A549 (cell line): ENCODE measurements around the gene NAP1L3. TPM values are rescaled to one million over a fixed set of nuclear protein-coding genes. Genes with fewer than 3 reads are reported as not detected.

Experiments
- ATAC-seq, 2 experiments: fragments of 200-7000 bp in 1 of 2; fragments of >200 bp in 1 of 2; cut with Nextera tagmentation in 1 of 2; cut with Tn5 transposase in 1 of 2; 3 replicates each; pipeline versions ENCODE4 v1.8.0 to v1.9.1; 2018 to 2020; ENCODE audit warnings: mild to moderate bottlenecking in 1 of 2, moderate library complexity in 1 of 2
- CTCF ChIA-PET: fragments of 300-600 bp; sonication (Branson Sonifier 250); formaldehyde crosslinking; extraction: SDS; loops from one replicate; lab custom pipeline; 2021; ENCODE audit warnings: antibody characterized with exemption, inconsistent platforms; lab: Yijun Ruan, JAX
- POLR2A ChIA-PET: fragments of 350-600 bp; formaldehyde crosslinking; extraction: SDS; loops from one replicate; lab custom pipeline; 2021; ENCODE audit warnings: antibody characterized with exemption, inconsistent platforms; lab: Yijun Ruan, JAX
- DNase-seq, 2 experiments: peaks; one replicate each; pipeline versions ENCODE4 v3.0.0 to v3.0.0-alpha.2; 2011 to 2016; ENCODE audit warnings: low read depth in 1 of 2, low spot score in 1 of 2
- FAIRE-seq: peaks from 2 replicates; lab custom pipeline; 2011; peaks lifted over from hg19 to GRCh38; lab: Jason Lieb, UNC
- H3K27ac ChIP-seq, 2 experiments: fragments of >200 bp; sonication (Bioruptor Twin); formaldehyde crosslinking; 3 replicates each; pipeline ENCODE4 v1.5.1; 2016 to 2017
- H3K4me1 ChIP-seq: fragments of >200 bp; sonication (Bioruptor Twin); formaldehyde crosslinking; 3 replicates; pipeline ENCODE4 v1.6.1; 2016
- H3K4me2 ChIP-seq: fragments of >200 bp; sonication (Bioruptor Twin); formaldehyde crosslinking; 3 replicates; pipeline ENCODE4 v1.6.1; 2016
- H3K4me3 ChIP-seq: fragments of >200 bp; sonication (Bioruptor Twin); formaldehyde crosslinking; 3 replicates; pipeline ENCODE4 v1.5.1; 2016
- H3K9me3 ChIP-seq: fragments of >200 bp; sonication (Bioruptor Twin); formaldehyde crosslinking; 3 replicates; pipeline ENCODE4 v1.6.1; 2016
- EHMT2 ChIP-seq: fragments of 200-600 bp; sonication (generic); IDR thresholded peaks from 2 replicates; pipeline ENCODE4 v1.6.1; 2016; ENCODE audit warnings: antibody characterized with exemption, low read depth, mild to moderate bottlenecking, moderate library complexity
- FOSL2 ChIP-seq, 2 experiments: fragments of 450-650 bp in 1 of 2; fragments of >200 bp in 1 of 2; sonication (Bioruptor Twin) in 1 of 2; formaldehyde crosslinking; IDR thresholded peaks; 2 replicates each; pipeline versions ENCODE4 v1.5.0 to v1.6.1; 2016 to 2020; ENCODE audit warnings: mild to moderate bottlenecking in 1 of 2, moderate library complexity in 1 of 2
- GATA3 ChIP-seq: IDR thresholded peaks from 2 replicates; pipeline ENCODE4 v1.6.1; 2012; ENCODE audit warnings: borderline replicate concordance
- HEYL ChIP-seq: fragments of 250-450 bp; sonication (Bioruptor Pico); IDR thresholded peaks from 2 replicates; pipeline ENCODE4 v1.8.0; 2021; ENCODE audit warnings: mild to moderate bottlenecking, moderate library complexity
- HOXB13 ChIP-seq: fragments of 250-450 bp; sonication (Bioruptor Pico); IDR thresholded peaks from 2 replicates; pipeline ENCODE4 v1.5.0; 2020; ENCODE audit warnings: low read depth, mild to moderate bottlenecking, moderate library complexity
- KDM1A ChIP-seq: fragments of 200-600 bp; sonication (generic); IDR thresholded peaks from 2 replicates; pipeline ENCODE4 v1.6.1; 2016; ENCODE audit warnings: low read depth, mild to moderate bottlenecking
- KDM5A ChIP-seq: fragments of 200-600 bp; sonication (generic); IDR thresholded peaks from 2 replicates; pipeline ENCODE4 v1.6.1; 2016; ENCODE audit warnings: antibody characterized with exemption, mild to moderate bottlenecking
- MAZ ChIP-seq: fragments of 150-350 bp; IDR thresholded peaks from 2 replicates; pipeline ENCODE4 v1.6.1; 2014; ENCODE audit warnings: antibody characterized with exemption, low read depth, low read length, borderline replicate concordance
- NFE2L2 ChIP-seq: fragments of 150-350 bp; conservative IDR thresholded peaks from 2 replicates; pipeline ENCODE4 v1.6.1; 2014; ENCODE audit warnings: low read length
- NPAS2 ChIP-seq: fragments of 250-450 bp; sonication (Bioruptor Pico); IDR thresholded peaks from 2 replicates; pipeline ENCODE4 v1.8.0; 2022; ENCODE audit warnings: mild to moderate bottlenecking, moderate library complexity, borderline replicate concordance
- POLR2A ChIP-seq: IDR thresholded peaks from 2 replicates; pipeline ENCODE4 v1.6.1; 2012; ENCODE audit warnings: mild to moderate bottlenecking, low read length
- RARB ChIP-seq: fragments of 250-450 bp; sonication (Bioruptor Pico); IDR thresholded peaks from 2 replicates; pipeline ENCODE4 v1.8.0; 2021; ENCODE audit warnings: mild to moderate bottlenecking, moderate library complexity
- RCOR1 ChIP-seq: fragments of 150-350 bp; IDR thresholded peaks from 2 replicates; pipeline ENCODE4 v1.6.1; 2014; ENCODE audit warnings: antibody characterized with exemption, low read length, low read depth
- TP53 ChIP-seq: fragments of 250-450 bp; sonication (Bioruptor Pico); IDR thresholded peaks from 2 replicates; pipeline ENCODE4 v1.5.0; 2021; ENCODE audit warnings: mild to moderate bottlenecking, moderate library complexity
- ZFP36 ChIP-seq: fragments of 450-650 bp; IDR thresholded peaks from 2 replicates; pipeline ENCODE4 v1.6.1; 2014; ENCODE audit warnings: borderline replicate concordance; ENCODE audit not compliant: partially characterized antibody
- ZSCAN20 ChIP-seq: fragments of 250-450 bp; sonication (Bioruptor Pico); IDR thresholded peaks from 2 replicates; pipeline ENCODE4 v1.8.0; 2022; ENCODE audit warnings: mild to moderate bottlenecking, moderate library complexity
- WGBS: methylation state at CpG from one replicate; pipeline ENCODE4 v1.1.6; 2017; ENCODE audit errors: missing lambda C conversion rate; 5-methylcytosine and 5-hydroxymethylcytosine counted together
- polyA plus RNA-seq, 4 experiments: library from polyadenylated mRNA; depleted of rRNA in 3 of 4; stranded (reverse); fragments of >200 nt; fragmentation: RNase III in 1 of 4; extraction: RNeasy Plus Mini Kit Qiagen cat#74134 plus additional on column Dnase treatment in 1 of 4; gene quantifications; 2 replicates in 3 of 4; 3 replicates in 1 of 4; pipeline ENCODE4 v1.2.3, GENCODE V29; 2011 to 2017
- TF ChIP-seq, protein P1 (sequence below): fragments of >200 bp; sonication (Bioruptor Twin); formaldehyde crosslinking; IDR thresholded peaks from 3 replicates; pipeline ENCODE4 v1.6.1; 2016
- TF ChIP-seq, protein P2 (sequence below): fragments of >200 bp; sonication (Bioruptor Twin); formaldehyde crosslinking; IDR thresholded peaks from 2 replicates; pipeline ENCODE4 v1.6.1; 2016
- TF ChIP-seq, protein P3 (sequence below): fragments of 200-600 bp; sonication (generic); IDR thresholded peaks from 2 replicates; pipeline ENCODE4 v1.6.1; 2016; ENCODE audit warnings: antibody characterized with exemption, mild to moderate bottlenecking, moderate library complexity

NAP1L3 gene
- polyA plus RNA-seq, 2 of the 4 experiments (the other 2 are of a cell fraction) = 0.15 to 0.23 TPM

DNA sequence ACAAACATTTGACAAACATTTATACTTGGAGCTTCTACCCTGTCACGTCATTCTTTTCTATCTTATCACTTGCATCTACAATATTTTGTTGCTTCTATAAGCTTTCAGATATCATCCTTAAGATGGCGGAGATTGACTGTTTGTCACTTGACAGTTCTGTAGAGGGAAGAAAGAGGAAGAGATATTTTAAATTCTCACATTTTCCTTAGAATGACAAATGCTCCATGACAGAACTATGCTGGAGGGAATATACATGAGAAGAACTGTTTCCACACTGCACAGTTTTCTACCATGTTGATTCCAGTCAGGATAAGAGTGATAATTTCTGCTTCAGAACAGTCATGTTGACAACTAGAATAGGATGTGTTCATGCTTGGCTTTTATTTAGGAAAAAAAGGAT, 30.3 kb upstream of the NAP1L3 start:
- Histone ChIP-seq H3K9me3 (no peaks in the 10 kb centered on the region), H3K27ac (no peak overlapping the region), H3K4me1 (no peaks in the 10 kb centered on the region), H3K4me3 (no peak overlapping the region), H3K4me2 (no peak overlapping the region)
- ATAC-seq = no peak
- POLR2A ChIA-PET = no interaction called here
- CTCF ChIA-PET = no interaction called here
- TF ChIP-seq KDM5A (no peak), ZFP36 (no peak), HEYL (CRISPR knock-in tag) (no peak), KDM1A (no peak), FOSL2 (IDR thresholded peaks at IDR 0.05) (no peak), FOSL2 (CRISPR knock-in tag; IDR thresholded peaks at IDR 0.05) (no peak), GATA3 (no peak), MAZ (no peak), HOXB13 (CRISPR knock-in tag) (no peak)
- TF ChIP-seq, protein P1, sequence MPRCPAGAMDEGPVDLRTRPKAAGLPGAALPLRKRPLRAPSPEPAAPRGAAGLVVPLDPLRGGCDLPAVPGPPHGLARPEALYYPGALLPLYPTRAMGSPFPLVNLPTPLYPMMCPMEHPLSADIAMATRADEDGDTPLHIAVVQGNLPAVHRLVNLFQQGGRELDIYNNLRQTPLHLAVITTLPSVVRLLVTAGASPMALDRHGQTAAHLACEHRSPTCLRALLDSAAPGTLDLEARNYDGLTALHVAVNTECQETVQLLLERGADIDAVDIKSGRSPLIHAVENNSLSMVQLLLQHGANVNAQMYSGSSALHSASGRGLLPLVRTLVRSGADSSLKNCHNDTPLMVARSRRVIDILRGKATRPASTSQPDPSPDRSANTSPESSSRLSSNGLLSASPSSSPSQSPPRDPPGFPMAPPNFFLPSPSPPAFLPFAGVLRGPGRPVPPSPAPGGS = no peak
- TF ChIP-seq, protein P2, sequence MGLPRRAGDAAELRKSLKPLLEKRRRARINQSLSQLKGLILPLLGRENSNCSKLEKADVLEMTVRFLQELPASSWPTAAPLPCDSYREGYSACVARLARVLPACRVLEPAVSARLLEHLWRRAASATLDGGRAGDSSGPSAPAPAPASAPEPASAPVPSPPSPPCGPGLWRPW = no peak
- peak; percentile 7 for FAIRE-seq
- no peak for DNase-seq
- WGBS = 33% methylated on average over 2 of the region's 2 CpGs

DNA sequence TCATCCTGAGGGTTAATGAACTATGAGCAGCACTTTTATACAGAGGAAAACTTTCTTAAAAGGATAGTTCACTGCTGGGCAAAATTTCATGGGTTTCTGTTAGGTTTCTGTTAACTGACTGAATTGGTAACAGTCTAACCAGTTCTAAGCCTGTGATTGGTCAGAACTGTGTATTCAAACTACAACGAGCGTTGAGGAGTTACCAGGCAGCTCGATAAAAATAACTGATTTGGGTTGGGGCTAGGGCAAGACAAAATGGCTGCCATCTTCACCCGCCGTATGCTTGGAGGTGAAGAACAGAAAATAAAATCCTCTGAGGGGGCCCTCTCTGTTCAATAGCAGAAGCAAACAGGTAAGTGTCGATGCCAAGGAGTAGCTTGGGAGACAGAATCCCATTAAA, 22.6 kb upstream of the NAP1L3 start:
- DNase-seq = peak in 1 of 2 experiments; percentile 17
- Histone ChIP-seq H3K4me2 (no peak overlapping the region), H3K4me3 (0 out of 3 replicates have a peak overlapping the region, but pooled peaks have one; percentile 19), H3K9me3 (no peaks in the 10 kb centered on the region), H3K4me1 (no peaks in the 10 kb centered on the region), H3K27ac (no peak overlapping the region)
- WGBS = 24% methylated on average over 6 of the region's 6 CpGs
- TF ChIP-seq, protein P3, sequence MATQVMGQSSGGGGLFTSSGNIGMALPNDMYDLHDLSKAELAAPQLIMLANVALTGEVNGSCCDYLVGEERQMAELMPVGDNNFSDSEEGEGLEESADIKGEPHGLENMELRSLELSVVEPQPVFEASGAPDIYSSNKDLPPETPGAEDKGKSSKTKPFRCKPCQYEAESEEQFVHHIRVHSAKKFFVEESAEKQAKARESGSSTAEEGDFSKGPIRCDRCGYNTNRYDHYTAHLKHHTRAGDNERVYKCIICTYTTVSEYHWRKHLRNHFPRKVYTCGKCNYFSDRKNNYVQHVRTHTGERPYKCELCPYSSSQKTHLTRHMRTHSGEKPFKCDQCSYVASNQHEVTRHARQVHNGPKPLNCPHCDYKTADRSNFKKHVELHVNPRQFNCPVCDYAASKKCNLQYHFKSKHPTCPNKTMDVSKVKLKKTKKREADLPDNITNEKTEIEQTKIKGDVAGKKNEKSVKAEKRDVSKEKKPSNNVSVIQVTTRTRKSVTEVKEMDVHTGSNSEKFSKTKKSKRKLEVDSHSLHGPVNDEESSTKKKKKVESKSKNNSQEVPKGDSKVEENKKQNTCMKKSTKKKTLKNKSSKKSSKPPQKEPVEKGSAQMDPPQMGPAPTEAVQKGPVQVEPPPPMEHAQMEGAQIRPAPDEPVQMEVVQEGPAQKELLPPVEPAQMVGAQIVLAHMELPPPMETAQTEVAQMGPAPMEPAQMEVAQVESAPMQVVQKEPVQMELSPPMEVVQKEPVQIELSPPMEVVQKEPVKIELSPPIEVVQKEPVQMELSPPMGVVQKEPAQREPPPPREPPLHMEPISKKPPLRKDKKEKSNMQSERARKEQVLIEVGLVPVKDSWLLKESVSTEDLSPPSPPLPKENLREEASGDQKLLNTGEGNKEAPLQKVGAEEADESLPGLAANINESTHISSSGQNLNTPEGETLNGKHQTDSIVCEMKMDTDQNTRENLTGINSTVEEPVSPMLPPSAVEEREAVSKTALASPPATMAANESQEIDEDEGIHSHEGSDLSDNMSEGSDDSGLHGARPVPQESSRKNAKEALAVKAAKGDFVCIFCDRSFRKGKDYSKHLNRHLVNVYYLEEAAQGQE = no peak
- no peak for TF ChIP-seq RCOR1
- TF ChIP-seq RARB (CRISPR knock-in tag) = no peak
- no peak for TF ChIP-seq EHMT2
- no peak for TF ChIP-seq HEYL (CRISPR knock-in tag)
- TF ChIP-seq ZSCAN20 (CRISPR knock-in tag) = no peak
- no peak for TF ChIP-seq NFE2L2
- TF ChIP-seq, protein P1 = no peak
- no peak for TF ChIP-seq TP53 (CRISPR knock-in tag)
- TF ChIP-seq POLR2A = no peak
- no peak for TF ChIP-seq NPAS2 (CRISPR knock-in tag)
- no peak for TF ChIP-seq KDM1A
- POLR2A ChIA-PET = no interaction called here
- FAIRE-seq = no peak
- peak in 1 of 2 experiments; percentile 81; a peak in 4 of 6 replicates for ATAC-seq
- CTCF ChIA-PET = interaction anchor here (1.3 kb wide), 1 partner anchor 14 kb away, joined by 3 read pairs; no protein-coding TSS in a partner anchor
